GM12892 (cell line): ENCODE measurements around the gene VAV1.
"Not testable (repeated sequence)": the region's sequence is repeated elsewhere in the genome, so short reads cannot be mapped to it uniquely, and the experiment has no call there.

Experiments used
- POLR2A ChIP-seq: IDR thresholded peaks from 2 replicates; pipeline ENCODE4 v1.6.1; 2011; ENCODE audit warnings: low read depth, low read length, control low read depth
- POLR2AphosphoS5 ChIP-seq: IDR thresholded peaks from 2 replicates; pipeline ENCODE4 v1.6.1; 2011; ENCODE audit warnings: low read depth, low read length, control low read depth
- TAF1 ChIP-seq: IDR thresholded peaks from 2 replicates; pipeline ENCODE4 v1.6.1; 2011; ENCODE audit warnings: low read depth, mild to moderate bottlenecking, control low read depth, low read length, borderline replicate concordance

- TF ChIP-seq POLR2A, POLR2AphosphoS5, TAF1: not testable (repeated sequence)
Measured at GRCh38 chr19:6869151-6869882, 96.8 kb downstream of the VAV1 start.
